Activated CD4-positive, alpha-beta T cell treated with anti-CD3 and anti-CD28 coated beads, Interleukin-2, amount 10 ng/mL, durations not matched to agents 24 days and 14 days (primary cell): Measurements from ENCODE around the gene TNFRSF13B. TPM values are rescaled to one million over a fixed set of nuclear protein-coding genes. Genes with fewer than 3 reads are reported as not detected.
"Not testable (repeated sequence)": the region's sequence is repeated elsewhere in the genome, so short reads cannot be mapped to it uniquely, and the experiment has no call there.

Experiments
- DNase-seq: peaks from one replicate; pipeline ENCODE4 v3.0.0; 2022
- H3K27ac Mint-ChIP-seq: one replicate; pipeline ENCODE4 v1.8.0; 2022; ENCODE audit warnings: mild to moderate bottlenecking, mixed read lengths
- H3K27me3 Mint-ChIP-seq: one replicate; pipeline ENCODE4 v1.8.0; 2022; ENCODE audit warnings: mixed read lengths
- H3K36me3 Mint-ChIP-seq: one replicate; pipeline ENCODE4 v1.8.0; 2022; ENCODE audit warnings: low read depth, mild to moderate bottlenecking, mixed read lengths
- H3K4me1 Mint-ChIP-seq: one replicate; pipeline ENCODE4 v1.8.0; 2021; ENCODE audit warnings: mixed read lengths
- H3K4me3 Mint-ChIP-seq: one replicate; pipeline ENCODE4 v1.8.0; 2022; ENCODE audit warnings: mild to moderate bottlenecking, moderate library complexity, mixed read lengths
- H3K9me3 Mint-ChIP-seq: one replicate; pipeline ENCODE4 v1.8.0; 2021; ENCODE audit warnings: mixed read lengths
- intact Hi-C: fragments of 100-400 bp; cut with micrococcal nuclease; formaldehyde crosslinking; loops from one replicate; pipeline ENCODE4 v1.15.1; 2023
- total RNA-seq: library from RNA; stranded (reverse); gene quantifications from 2 replicates; pipeline ENCODE4 v1.2.3, GENCODE V29; 2022

TNFRSF13B gene
- total RNA-seq, 1 donor from 2014 or later: not detected

DNA sequence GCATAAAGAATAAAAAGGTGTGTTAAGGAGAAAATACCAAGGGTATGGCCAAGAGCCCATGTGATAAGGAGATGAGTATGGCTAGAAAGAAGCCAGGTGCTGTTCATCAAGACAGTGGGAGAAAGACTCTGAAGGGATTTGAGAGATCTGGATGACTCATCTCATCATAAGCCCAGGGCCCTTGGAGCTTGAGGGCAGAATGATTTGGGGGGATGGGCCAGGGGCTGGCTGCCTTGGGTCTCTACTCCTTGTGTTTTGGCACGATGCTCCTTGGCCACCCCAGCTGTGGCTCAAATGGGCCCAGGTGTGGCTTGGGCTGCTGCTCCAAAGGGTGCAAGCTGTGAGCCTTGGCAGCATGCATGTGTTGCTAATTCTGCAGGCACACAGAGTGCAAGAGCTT is 14.5 kb upstream of the TNFRSF13B start:
- Mint-ChIP-seq H3K4me3 (no peak overlapping the region), H3K27me3 (peaks cover 2% of the 10 kb centered on the region), H3K27ac (no peak overlapping the region), H3K4me1 (peaks cover 35% of the 10 kb centered on the region), H3K36me3 (no peaks in the 10 kb centered on the region), H3K9me3 (no peaks in the 10 kb centered on the region)
- no peak for DNase-seq
- intact Hi-C loops: no loop called here

DNA sequence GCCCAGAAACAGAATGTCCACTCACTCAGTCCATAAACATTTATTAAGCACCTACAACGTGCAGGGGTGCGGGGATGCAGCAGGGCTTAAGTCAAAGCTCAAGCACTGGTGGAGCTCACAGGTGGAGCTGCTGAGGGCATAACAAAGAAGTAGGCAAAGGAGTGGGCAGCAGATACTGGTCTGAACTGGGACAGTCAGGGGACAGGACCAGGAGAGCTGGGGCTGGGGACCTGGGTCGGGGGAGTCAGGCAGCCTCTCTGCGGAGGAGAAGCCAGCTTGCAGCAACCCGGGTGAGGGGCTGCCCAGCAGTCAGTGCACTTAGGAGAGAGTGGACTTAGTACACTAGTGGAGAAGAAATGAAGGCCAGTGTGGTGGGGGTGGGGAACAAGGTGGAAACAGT is 10.0 kb upstream of the TNFRSF13B start:
- intact Hi-C loops: no loop called here
- peaks cover 5% of the 10 kb centered on the region for H3K4me1 Mint-ChIP-seq
- no peaks in the 10 kb centered on the region for H3K36me3 Mint-ChIP-seq
- no peak overlapping the region for H3K4me3 Mint-ChIP-seq
- DNase-seq: no peak
- H3K27ac Mint-ChIP-seq: no peak overlapping the region
- H3K9me3 Mint-ChIP-seq: no peaks in the 10 kb centered on the region
- peaks cover 6% of the 10 kb centered on the region for H3K27me3 Mint-ChIP-seq

DNA sequence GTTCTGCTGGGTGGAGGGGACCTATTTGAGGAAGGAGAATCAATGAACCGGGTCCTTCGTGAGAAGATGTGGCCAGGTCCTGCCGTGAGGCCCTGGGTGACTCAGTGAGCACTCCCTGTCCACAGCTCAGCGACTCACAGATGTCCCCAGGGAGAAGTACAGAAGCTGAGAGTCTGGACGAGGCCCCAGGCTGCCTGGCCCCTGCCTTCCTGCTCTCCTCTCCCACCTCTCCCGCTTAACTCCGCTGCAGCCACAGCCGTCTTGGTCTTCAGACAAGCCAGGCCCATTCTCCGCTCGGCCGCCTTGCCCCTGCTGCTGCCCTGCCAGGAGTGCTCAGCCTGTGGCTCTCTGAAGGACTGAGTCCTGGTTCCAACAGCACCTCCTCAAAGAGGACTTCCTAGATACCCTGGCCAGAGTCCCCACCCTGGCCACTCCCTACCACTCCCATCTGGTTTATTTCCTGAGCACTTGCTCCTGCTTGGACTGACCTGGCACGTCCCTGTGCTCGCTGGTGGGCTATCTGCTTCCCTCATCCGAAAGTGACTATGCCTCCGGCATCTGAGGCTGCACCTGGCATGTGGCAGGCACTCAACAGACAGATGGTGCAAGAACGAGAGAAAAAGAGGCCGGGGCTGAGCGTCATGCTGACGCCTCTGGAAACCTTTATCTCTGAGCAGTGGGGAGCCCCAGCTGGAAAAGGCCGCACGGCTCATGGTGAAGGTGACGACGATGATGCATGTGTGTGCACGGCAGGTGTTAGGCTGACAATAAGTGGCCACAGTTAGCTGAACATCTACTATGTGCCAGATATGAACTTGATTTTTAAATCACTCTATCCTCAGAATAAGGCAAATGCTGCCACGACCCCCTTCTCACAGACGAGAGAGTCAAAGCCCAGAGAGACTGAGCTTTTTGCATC is 9.2 kb upstream of the TNFRSF13B start:
- H3K4me1 Mint-ChIP-seq: peaks cover 9% of the 10 kb centered on the region
- H3K9me3 Mint-ChIP-seq: no peaks in the 10 kb centered on the region
- no peaks in the 10 kb centered on the region for H3K36me3 Mint-ChIP-seq
- peaks cover 6% of the 10 kb centered on the region for H3K27me3 Mint-ChIP-seq
- no peak overlapping the region for H3K4me3 Mint-ChIP-seq
- no peak overlapping the region for H3K27ac Mint-ChIP-seq
- DNase-seq: no peak
- intact Hi-C loops: no loop called here

DNA sequence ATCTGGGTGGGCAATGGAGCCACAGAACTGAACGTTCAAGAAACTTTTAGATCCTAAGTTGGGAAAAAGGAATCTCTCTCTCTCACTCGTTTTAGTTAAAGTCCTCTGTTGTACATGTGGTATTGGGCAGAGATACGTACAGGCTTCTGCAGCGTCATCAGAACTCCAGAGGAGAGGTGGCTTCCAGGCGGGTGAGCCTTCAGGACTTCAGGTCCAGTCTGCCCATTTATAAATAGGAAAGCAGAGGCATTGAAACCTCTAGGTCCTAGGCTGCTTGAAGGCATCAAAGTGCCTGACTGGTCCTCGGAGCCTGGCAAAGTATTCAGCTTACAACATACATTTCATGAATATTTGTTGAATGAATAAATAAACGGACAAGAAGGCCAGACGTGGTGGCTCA is 8.1 kb upstream of the TNFRSF13B start:
- DNase-seq: no peak
- H3K36me3 Mint-ChIP-seq: no peaks in the 10 kb centered on the region

DNA sequence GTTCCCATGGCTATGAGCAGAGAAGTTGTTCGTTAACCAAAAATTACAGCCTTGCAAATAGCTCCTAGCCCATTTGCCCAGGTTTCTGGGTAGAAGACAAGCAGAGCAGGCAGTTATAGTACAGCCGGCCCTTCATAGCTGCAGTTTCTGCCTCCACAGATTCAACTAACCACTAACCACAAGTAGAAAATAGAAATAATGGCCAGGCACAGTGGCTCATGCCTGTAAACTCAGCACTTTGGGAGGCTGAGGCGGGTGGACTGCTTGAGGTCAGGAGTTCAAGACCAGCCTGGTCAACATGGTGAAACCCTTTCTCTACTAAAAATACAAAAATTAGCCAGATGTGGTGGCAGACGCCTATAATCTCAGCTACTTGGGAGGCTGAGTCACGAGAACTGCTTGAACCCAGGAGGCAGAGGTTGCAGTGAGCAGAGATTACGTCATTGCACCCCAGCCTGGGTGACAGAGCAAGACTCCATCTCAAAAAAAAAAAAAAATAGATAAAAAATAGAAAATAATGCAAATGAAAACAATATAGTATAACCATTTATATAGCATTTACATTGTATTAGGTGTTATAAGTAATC is 7.4 kb upstream of the TNFRSF13B start:
- H3K4me3 Mint-ChIP-seq, H3K27ac Mint-ChIP-seq, DNase-seq, intact Hi-C loops, H3K27me3 Mint-ChIP-seq, H3K36me3 Mint-ChIP-seq, H3K9me3 Mint-ChIP-seq: not testable (repeated sequence)
- peaks cover 13% of the 10 kb centered on the region for H3K4me1 Mint-ChIP-seq

More for the DNA sequence above, 8.1 kb upstream of the TNFRSF13B start:
- intact Hi-C loops: no loop called here
- Mint-ChIP-seq H3K4me1 (peaks cover 13% of the 10 kb centered on the region), H3K27me3 (peaks cover 6% of the 10 kb centered on the region), H3K4me3 (no peak overlapping the region), H3K9me3 (no peaks in the 10 kb centered on the region), H3K27ac (no peak overlapping the region)

DNA sequence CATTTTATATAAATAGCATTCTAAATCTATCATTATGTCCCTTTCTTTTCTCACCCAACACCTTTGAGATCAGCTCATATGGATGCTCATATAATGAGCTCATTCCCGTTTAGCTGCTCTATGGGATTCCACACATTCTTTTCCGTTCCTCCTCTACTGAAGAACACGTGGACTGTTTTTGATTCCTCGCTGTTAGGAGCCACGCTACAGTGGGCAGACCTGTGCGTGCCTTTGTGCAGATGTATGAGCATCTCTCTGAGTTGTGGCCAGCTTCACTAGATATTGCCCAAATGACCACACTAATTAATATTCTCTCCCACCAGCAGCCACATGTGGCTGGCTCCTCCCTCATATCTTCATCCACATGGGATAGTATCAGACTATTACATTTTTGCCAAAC is 6.0 kb upstream of the TNFRSF13B start:
- intact Hi-C loops: no loop called here
- Mint-ChIP-seq H3K36me3 (no peaks in the 10 kb centered on the region), H3K4me1 (peaks cover 13% of the 10 kb centered on the region), H3K9me3 (no peaks in the 10 kb centered on the region), H3K27me3 (peaks cover 8% of the 10 kb centered on the region), H3K27ac (no peak overlapping the region), H3K4me3 (no peak overlapping the region)
- no peak for DNase-seq

DNA sequence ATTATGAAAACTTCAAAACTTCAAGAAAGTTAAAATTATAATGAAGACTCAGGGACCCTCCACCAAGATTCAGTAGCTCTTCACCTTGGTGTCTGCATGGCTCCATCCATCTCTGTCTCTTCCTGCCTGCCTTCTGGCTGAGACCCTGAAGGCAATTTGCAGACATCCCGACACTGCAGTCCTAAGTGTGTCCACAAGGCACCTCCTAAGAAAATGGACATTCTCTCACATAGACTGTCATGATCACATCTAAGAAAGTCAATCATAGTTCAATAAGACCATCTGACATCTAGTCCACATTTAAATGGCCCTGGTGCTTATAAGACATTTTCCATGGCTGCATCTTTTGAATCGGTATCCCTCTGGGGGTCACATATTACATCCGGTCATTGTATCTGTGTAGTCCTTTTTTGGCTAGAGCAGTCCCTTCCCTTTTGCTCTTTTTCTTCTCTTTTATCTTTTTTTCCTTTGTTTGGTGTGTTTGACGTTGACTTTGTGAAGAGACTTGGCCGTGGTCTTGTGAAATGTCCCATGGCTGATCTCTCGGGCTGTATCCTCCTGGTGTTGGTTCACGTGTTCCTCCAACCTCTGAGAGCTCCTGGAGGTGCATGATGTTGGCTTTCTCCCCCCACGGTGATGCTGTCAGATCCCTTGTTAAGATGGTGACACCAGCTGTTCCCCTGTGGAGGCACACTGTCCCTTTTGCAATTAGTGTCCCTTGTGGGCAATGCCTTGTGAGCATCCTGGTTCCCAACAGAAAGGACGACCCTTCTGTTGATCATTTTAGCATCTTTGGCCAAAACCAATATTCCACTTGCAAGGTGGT is 5.0 kb upstream of the TNFRSF13B start:
- intact Hi-C loops: no loop called here
- H3K36me3 Mint-ChIP-seq: no peaks in the 10 kb centered on the region
- H3K27me3 Mint-ChIP-seq: peaks cover 8% of the 10 kb centered on the region
- no peak overlapping the region for H3K27ac Mint-ChIP-seq
- H3K9me3 Mint-ChIP-seq: no peaks in the 10 kb centered on the region
- no peak for DNase-seq
- no peak overlapping the region for H3K4me3 Mint-ChIP-seq
- peaks cover 15% of the 10 kb centered on the region for H3K4me1 Mint-ChIP-seq

DNA sequence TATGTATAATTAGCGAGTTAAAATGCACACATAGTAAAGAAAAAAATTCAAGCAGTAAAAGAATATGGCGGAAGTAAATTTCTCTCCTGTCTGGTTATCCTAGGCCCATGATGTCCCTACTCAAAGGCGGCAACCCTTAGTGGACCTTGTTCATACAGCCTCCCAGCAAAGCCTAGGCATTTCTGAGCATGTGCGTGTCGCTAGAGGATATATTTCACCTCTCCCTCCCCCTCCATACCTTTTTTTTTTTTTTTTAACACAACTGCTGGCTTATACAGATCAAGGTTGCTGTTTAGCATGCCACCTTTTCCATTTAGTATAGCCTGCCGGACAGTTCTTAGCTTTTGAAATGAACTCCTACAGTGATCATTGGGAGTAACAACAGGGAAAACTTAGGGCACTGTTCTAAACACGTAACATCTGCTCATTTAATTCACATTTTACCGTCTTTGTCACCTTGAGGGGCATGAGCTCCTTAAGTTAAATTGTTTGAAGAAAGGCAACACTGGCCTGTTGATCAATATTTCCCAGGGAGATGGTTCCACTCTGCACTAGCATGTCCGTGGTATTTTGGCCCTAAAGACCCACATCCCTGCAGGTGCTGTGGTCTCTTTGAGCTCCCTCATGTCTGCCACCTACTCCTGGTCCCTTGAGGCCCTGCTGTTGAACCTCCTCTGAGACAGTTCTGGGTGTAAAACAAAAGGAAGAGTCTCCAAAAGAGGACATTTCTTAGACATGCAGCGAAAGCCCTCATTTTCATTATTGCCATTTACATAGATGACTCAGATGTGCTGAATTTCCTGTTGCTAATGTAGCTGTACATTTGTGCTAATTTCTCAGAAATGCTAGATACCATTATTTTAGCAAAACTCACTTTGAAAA is 4.1 kb upstream of the TNFRSF13B start:
- peak overlapping the region; percentile 9 for H3K4me3 Mint-ChIP-seq
- peaks cover 15% of the 10 kb centered on the region for H3K4me1 Mint-ChIP-seq
- no peak for DNase-seq
- H3K27me3 Mint-ChIP-seq: peaks cover 6% of the 10 kb centered on the region
- no peaks in the 10 kb centered on the region for H3K9me3 Mint-ChIP-seq
- H3K27ac Mint-ChIP-seq: no peak overlapping the region
- intact Hi-C loops: no loop called here
- H3K36me3 Mint-ChIP-seq: no peaks in the 10 kb centered on the region

DNA sequence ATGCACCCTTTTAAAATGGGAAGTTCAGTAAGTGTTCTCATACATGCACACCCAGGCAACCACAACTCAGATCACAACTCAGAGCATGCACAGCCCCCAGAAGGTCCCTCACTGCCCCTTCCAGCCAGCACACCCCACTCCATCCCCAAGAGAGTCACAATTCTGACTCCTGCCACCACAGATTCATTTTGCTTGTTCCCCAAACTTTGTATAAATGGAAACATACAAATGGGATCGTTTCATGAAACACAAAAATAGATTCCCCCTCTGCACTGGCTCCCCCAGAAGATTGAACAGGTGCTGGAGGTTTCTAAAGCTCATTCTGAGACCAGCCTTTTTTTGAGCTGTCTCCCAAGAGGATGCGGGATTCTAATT is 3.3 kb upstream of the TNFRSF13B start:
- no peak for DNase-seq
- Mint-ChIP-seq H3K27ac (no peak overlapping the region), H3K9me3 (no peaks in the 10 kb centered on the region), H3K36me3 (no peaks in the 10 kb centered on the region), H3K4me1 (peaks cover 15% of the 10 kb centered on the region), H3K27me3 (peaks cover 6% of the 10 kb centered on the region), H3K4me3 (no peak overlapping the region)
- intact Hi-C loops: no loop called here

DNA sequence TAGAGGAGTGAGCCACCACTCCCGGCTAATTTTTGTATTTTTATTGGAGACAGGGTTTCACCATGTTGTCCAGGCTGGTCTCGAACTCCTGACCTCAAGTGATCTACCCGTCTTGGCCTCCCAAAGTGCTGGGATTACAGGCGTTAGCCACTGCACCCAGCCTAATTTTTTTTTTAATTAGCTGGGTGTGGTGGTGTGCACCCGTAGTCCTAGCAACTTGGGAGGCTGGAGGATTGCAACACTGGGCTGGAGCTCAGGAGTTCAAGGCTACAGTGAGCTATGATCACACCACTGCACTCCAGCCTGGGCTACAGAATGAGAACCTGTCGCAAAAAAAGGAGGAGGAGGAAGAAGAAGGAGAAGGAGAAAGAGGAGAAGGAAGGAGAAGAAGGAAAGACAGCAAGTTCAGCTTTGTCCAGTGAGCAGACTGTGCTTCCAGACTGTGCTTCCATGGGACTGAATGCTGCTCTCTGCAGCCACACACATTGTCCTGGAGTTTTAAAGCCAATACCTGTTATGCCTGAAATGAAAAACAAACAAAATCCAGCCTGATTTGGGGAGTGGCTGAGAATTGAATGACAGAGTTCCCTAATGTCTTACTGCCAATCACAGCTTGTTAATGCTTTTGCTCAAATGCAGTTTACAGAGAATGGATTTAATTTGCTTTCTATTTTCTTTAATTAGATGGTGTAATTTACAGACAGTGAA is 2.8 kb upstream of the TNFRSF13B start:
- Mint-ChIP-seq H3K4me1 (peaks cover 15% of the 10 kb centered on the region), H3K36me3 (no peaks in the 10 kb centered on the region), H3K4me3 (no peak overlapping the region), H3K27me3 (peaks cover 5% of the 10 kb centered on the region), H3K9me3 (no peaks in the 10 kb centered on the region), H3K27ac (no peak overlapping the region)
- no peak for DNase-seq
- intact Hi-C loops: no loop called here

DNA sequence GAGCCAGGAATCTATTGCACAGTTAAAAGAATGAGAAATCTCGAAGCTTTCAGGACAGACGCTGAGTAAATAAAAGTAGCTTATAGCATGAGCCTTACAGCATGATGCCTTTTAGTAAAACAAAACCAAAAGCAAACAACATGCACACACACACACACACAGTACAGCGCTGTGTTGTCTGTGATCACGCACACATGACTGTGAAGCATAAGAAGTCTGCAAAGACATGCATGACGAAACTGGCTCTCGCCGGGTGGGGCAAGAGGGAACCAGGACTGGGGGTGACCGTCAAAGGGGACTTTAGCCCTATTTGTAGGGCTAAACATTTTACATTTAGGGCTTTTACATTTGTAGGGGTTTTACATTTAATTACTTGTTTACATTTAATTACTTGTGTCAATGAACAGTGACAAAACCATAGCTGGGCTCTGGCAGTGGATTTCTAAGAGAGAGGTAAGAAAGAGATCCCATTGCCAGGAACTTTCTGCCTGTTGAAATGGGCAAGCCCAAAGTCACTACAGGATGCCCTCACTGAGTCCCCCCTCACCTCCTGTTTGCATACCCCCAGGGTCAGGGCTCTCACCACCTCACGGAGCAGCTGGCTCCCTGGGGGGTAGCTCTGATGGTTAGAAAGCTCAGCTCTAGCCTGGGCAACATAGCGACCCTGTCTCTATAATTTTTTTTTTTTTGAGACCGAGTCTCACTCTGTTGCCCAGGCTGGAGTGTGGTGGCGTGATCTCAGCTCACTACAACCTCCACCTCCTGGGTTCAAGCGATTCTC is 2.0 kb upstream of the TNFRSF13B start:
- DNase-seq: no peak
- Mint-ChIP-seq H3K9me3 (no peaks in the 10 kb centered on the region), H3K4me3 (no peak overlapping the region), H3K27me3 (peaks cover 8% of the 10 kb centered on the region), H3K27ac (no peak overlapping the region), H3K4me1 (peaks cover 15% of the 10 kb centered on the region), H3K36me3 (no peaks in the 10 kb centered on the region)
- intact Hi-C loops: no loop called here

DNA sequence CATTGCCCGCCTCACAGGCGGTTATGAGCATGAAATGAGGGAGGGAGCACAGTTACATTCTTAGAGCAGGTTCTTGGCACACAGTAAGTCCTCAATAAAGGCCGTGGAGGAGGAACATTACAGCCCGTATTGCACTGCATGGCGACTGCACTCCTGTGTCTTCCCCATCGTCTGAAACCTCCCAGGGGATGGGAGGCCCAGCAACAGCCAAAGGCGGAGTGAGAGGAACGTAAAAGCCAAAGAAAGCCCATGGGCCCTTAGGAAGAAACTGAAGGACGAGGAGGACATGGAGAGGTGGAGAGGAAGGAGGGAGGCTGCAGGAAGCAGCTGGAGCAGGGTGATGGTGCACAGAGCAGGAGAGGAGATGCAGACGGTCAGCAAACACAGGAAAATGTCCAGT is 1.1 kb upstream of the TNFRSF13B start:
- H3K27ac Mint-ChIP-seq, H3K36me3 Mint-ChIP-seq, DNase-seq, H3K9me3 Mint-ChIP-seq, H3K4me3 Mint-ChIP-seq, intact Hi-C loops: not testable (repeated sequence)
- peaks cover 10% of the 10 kb centered on the region for H3K27me3 Mint-ChIP-seq
- peaks cover 15% of the 10 kb centered on the region for H3K4me1 Mint-ChIP-seq
